Loucy (cell line): Measurements from ENCODE around the gene FGF9.

Experiments used
- EZH2phosphoT487 ChIP-seq: fragments of 200-600 bp; IDR thresholded peaks from 2 replicates; pipeline ENCODE4 v1.6.1; 2018; ENCODE audit warnings: antibody characterized with exemption, mild to moderate bottlenecking, moderate library complexity, borderline replicate concordance
- TF ChIP-seq, protein P1 (sequence below): fragments of 200-600 bp; sonication (generic); conservative IDR thresholded peaks from 2 replicates; pipeline ENCODE4 v1.5.1; 2014; ENCODE audit warnings: mild to moderate bottlenecking, antibody characterized with exemption, low read length

DNA sequence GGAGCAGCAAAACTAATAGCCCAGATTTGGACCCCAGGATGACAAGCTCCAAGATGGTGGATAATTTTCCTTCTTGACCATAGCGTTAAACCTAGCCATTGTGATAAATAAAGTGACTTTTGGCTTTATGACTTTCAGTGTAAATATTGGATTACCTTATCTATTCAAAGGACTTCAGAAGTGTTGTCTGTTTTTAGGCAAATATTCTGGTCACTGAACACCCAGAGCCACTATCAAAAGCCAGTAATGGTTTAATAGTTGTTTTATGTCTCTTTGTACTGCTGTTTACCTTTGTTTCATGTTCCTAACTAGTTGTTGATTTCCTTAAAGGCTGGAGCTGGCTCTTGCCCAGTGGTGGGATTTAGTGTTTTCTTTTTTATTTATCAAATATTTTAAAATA, 81.6 kb downstream of the FGF9 start:
- TF ChIP-seq, protein P1, sequence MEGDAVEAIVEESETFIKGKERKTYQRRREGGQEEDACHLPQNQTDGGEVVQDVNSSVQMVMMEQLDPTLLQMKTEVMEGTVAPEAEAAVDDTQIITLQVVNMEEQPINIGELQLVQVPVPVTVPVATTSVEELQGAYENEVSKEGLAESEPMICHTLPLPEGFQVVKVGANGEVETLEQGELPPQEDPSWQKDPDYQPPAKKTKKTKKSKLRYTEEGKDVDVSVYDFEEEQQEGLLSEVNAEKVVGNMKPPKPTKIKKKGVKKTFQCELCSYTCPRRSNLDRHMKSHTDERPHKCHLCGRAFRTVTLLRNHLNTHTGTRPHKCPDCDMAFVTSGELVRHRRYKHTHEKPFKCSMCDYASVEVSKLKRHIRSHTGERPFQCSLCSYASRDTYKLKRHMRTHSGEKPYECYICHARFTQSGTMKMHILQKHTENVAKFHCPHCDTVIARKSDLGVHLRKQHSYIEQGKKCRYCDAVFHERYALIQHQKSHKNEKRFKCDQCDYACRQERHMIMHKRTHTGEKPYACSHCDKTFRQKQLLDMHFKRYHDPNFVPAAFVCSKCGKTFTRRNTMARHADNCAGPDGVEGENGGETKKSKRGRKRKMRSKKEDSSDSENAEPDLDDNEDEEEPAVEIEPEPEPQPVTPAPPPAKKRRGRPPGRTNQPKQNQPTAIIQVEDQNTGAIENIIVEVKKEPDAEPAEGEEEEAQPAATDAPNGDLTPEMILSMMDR, result no peak
- no peak for TF ChIP-seq EZH2phosphoT487
